Measurements from ENCODE around the gene ZMAT5.

DNA sequence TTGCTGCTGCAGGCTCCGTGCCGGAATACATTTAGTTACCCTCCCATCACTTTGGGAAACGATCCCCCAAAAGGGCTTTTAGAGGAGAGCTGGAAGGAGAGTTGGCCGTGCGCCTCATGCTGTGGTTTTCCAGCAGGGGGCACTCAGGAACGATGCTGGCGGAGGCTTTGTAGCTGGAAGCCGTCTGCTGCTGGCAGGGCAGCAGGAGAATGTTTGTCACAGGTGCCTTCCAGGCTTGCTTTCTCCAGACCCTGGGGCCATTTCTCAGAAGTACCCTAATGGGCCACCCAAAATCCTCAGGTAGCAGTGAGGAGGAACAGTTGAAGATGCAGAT is 77.0 kb downstream of the ZMAT5 start:
- no peak for TF ChIP-seq GATA3 (IDR thresholded peaks at IDR 0.05; ENCODE audit: low read depth, low read length)
- TF ChIP-seq GATA2 (IDR thresholded peaks at IDR 0.05; ENCODE audit: low read depth, low read length): no peak
